Measurements from ENCODE around the gene TGIF2LX. TPM values are rescaled to one million over a fixed set of nuclear protein-coding genes. Genes with fewer than 3 reads are reported as not detected.

TGIF2LX gene
- not detected in 2 replicates for total RNA-seq

GRCh38 chrX:89921665-89922064 lies at the start of gene TGIF2LX:
TSS of gene TGIF2LX (plus strand) at chrX:89921908. CDS start at chrX:89922086, 178 bp downstream.

